GM21717 (cell line): ENCODE data around the gene ADAMTS6.

Source experiments
- ATAC-seq: cut with Tn5 transposase; IDR thresholded peaks from one replicate; pipeline ENCODE4 v1.9.1; 2021; ENCODE audit warnings: mild to moderate bottlenecking, moderate library complexity; ENCODE audit not compliant: unreplicated experiment

ADAMTS6 gene

DNA sequence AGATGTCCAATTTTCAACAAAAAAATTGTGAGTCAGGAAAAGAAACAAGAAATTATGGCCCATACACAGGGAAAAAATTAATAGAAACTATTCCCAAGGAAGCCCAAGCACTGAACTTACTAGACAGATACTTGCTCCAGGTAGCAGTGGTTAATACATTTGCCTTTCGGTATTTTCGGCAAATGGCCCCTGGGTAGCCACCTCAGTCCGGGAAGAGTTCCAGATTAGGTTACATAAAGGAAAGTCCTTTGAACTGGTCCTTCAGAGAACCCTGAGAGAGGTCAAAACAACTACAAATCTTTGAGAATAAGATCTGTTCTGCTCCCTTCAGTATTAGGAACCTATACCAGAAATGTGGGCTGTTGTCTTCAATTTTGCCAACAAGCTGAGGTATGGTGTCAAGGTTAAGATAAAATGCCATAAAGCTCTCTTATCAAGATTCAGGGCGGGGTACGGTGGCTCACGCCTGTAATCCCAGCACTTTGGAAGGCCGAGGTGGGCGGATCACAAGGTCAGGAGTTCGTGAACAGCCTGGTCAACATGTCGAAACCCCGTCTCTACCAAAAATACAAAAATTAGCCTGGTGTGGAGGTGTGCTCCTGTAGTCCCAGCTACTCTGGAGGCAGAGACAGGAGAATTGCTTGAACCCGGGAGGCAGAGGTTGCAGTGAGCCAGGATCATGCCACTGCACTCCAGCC, 369.6 kb downstream of the ADAMTS6 start:
- ATAC-seq: no peak

DNA sequence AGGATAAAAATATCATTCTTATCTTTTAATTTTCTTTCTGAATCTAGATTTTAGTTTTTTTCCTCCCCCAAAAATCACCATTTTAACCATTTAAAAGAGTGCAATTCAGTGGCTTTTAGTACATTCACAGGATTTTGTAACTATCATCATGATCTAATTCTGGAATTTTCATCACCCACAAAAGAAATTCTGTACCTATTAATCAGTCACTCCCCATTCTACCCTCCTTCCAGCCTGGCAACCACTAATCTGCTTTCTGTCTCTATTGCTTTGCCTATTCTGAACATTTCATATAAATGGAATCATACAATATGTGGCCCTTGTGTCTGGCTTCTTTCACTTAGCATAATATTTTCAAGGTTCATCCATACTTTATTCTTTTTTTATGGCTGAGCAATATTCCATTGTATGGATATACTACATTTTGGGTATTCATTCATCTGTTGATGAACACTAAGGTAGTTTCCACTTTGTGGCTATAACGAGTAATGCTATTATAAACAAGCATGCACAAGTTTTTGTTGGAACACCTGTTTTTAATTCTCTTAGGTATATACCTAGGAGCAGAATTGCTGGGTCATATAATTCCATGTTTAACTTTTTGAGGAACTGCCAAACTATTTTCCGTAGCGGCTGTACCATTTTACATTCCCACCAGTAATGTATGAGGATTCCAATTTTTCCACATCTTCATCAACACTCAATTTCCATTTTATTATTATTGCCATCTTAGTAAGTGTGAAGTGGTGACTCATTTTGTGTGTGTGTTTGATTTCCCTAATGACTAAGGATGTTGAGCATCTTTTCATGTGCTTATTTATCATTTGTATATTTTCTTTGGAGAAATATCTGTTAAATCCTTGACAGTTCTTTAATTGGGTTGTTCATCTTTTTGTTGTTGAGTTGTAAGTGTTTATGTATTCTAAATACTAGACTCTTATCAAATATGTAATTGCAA, 372.7 kb downstream of the ADAMTS6 start:
- ATAC-seq: no peak

DNA sequence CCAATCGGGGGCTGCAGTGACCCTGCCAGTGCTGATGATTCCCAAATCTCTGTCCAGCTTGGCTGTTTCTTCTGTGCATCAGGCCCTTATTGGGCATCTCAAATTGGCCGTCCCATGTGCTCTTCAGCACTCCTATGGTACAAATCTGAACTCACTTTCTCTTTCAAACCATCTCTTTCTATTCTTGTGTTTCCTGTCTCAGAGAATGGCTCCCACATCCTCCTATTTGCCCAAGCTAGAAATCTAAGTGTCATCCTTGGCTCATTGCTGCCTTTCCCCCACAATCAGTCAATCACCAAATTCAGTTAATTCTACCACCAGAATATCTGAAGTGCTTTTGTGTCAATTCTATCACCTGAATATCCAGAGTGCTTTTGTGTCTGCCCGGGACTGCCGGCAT, 376.4 kb downstream of the ADAMTS6 start:
- ATAC-seq: peak; percentile 39

DNA sequence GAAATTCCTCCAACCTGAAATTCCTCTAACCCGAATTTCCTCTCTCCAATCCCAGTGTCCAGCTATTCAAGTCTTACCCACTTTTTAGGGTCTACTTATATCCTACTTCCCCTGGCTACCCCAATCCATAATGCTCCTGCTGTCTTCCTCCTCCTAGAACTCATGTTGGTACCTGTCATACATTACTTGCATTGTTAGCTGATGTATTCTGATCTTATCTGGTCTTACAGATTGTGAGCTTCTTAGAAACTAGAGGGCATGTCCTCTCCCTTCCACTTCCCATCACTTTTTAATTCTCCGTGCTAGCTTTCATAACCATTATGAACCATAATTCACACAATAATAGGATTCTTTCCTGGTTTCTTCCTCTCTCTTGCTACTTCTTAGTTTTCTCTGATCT, 376.9 kb downstream of the ADAMTS6 start:
- no peak for ATAC-seq

DNA sequence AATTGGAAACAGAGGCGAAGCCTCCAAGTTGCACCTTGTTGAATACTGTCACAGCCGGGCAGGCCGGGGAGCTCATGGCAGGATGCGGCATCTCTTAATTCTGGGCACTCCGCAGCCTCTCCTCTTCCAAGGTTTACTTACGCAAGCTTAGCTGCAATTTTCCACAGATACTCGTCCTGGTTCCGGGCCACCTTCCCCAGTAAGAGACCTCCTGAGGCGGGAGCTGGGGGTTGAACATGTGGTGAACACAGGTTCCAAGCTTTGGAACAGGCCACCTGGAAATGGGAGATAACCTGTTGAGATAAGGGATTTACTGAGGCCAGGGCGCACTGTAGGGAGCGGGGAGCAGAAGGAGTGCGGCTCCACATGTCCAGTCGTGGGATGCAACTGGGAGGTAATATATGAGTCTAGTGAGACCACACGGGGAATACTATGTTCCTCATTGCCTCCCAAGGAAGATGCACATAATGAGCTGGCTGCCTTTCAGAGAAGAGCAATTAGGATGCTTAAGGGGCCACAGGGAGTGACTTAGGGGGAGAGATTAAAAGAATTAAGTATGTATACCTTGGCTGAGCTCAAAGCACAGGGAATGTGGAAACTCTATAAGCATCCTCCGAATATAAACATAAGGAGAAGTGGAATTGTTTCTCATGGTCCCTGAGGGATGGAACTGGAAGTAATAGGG, 377.8 kb downstream of the ADAMTS6 start:
- no peak for ATAC-seq

DNA sequence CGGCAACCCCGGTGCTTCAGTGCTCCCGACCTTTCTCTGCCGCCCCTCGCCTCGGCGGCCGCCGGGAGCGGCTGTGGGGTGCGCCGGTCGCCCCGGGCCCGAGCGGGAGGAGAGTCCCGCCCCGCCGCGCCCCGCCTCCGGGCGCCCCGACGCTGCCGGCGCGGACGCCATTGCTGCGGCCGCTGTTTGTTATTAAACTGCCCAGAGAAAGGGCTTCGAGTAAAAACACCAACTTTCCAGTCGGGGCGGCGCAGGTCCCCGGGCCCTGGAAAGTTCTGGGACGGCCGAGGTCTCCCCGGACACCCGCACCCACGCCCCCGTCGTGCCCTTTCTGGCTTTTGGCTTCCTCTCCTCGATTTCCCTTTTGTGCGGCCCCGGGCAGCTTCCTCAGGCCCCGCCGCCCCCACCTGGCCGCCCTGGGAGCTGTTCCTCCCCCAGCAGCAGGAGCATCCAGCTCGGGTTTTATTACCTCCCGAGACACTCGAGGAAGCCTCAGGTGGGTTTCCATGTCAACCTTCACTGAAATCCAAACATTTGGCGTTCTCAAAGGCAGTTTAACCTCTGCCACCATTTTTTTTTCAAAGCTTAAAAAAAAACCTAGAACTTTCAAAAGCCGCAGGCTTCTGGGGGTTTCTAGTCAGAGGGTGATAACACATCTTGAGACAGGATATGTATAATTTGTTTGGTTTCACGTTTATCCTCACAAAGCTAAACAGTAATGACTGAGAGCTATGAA, 378.6 kb downstream of the ADAMTS6 start:
- peak; percentile 75 for ATAC-seq

DNA sequence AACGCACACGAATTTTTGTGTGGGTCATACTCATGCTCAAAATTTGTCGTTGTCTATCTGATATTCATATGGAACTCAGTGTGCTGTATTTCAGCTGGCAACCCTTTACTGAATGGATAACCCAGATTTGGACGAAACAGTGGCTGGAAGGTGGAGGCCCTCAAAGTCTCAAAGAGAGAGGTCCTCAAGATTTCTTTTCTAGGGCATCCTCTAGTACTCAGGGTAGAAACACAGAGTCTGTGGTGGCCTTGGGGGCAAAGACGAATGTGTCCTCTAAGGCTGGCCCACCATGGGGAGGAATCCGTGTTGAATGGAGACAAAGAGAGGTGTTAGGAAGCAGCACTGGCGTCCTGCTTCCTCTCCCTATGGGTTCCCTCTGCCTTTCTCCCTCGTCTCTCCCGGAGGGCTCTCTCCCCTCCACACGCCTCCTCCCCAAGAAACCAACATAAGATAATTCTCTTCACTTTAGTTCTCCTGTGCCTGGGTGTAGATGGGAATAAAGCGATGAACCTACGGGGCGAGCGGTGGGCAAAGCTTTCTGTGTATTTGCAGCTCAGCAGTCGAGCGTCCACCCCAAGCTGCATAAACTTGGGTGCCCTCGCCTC, 379.2 kb downstream of the ADAMTS6 start:
- ATAC-seq: no peak

DNA sequence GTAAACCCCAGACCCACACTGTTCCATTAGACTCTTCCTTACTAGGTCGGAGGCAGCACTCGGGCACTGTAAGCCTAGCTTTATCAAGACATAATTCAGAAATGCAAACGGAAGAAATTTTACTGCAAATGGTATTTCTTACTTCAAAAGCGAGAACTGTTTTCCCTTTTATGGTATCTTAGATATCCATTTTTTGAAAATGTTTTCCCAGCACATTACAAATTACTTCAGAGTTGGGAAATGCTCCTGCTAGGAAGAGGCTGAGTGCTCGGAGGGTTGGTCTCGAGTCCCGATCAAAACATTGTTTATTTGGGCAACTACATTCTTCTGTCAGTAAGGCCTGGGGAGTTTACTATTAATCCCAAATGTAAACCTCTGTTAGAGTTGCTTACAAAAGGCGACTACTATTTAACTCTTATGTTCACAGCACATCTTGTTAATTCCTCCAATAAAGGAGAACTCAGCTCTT, 380.1 kb downstream of the ADAMTS6 start:
- no peak for ATAC-seq

DNA sequence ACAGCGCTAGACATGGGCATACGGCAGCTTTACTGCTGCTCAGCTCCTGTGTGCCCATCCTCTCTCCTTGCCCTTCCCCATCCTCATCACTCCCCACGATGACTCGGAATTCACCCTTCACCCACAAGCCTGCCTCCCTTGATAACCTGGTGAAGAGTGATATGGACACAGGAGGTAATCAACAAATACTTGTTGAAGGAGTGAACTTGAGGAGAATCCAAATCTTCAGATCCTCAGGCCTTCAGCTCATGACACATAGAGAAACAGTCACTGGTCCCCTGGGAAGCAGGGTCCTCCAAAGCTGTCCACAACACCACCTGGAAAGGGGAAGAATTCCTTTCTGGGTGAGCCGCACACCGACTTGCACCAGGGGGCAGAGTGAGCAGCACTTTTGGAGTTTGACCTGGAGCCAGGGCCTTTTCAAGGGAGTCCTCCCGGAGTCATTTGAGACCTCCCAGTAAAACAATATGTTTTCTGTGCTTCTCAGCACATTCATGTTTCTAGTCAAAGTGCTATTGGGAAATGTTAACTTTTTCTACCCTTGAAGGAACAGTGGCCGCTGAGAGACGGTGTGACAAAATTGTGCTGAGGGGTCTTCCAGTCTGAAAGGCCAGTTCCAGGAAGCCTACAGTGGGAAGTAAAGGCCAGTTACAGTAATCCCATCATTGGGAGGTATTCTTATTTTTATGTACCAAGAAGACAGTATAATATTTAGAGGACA, 380.6 kb downstream of the ADAMTS6 start:
- no peak for ATAC-seq
